A549 treated with AZD9567 at 1 μM for 4 hours (cell line): Measurements from ENCODE around the gene NFU1. TPM values are rescaled to one million over a fixed set of nuclear protein-coding genes. Genes with fewer than 3 reads are reported as not detected.

Source experiments
- total RNA-seq: library from RNA; stranded (reverse); fragments of 200-300 nt; extraction: Qiagen RNA extraction; gene quantifications from 5 replicates; pipeline ENCODE4 v1.2.3, GENCODE V29; 2022; ENCODE audit not compliant: insufficient read depth

The NFU1 gene
- total RNA-seq: 47.8 to 59.0 TPM (median 49.7 TPM) in 5 replicates

DNA sequence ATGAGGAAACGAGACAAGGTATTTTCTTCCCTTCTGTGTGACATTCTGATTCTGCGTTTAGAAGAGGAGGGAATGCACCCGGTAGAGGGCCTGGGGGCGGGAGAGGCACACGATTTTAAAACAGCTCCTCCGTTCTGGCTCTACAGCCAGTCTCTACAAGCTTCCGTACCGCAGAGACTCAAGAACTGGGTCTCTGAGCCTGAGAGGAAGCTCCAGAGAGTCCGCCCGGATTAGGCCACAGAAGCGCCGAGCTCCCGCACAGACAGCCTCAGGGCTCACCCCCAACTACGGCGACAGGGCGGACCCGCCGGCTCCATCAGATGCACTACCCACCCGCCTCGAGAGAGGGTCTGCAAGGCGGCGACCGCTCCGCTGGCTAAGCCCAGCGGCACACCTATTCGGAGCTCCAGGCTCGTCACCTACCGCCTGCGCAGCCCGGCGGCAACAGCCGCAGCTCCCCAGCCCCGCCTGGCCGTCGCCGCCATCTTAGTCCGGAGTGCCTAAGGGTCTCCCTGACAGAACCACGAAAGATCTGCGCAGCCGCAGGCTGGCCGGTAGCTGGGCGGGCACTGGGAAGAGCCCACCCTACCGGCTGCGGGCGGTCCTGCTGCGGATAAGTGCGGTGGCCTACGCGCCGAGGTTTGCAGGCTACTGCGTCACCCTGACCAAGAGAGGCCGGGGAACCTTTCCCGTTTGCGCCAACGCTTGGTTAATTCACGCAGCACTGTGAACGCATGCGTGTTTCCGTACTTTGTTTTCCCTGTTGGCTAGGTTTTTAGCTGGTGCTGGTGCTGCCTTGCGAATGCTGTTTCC, at the start of gene NFU1:
NFU1 (minus strand) TSS at position 498 of the 813 bp plus-strand sequence; CDS start at position 485, 13 bp downstream.

DNA sequence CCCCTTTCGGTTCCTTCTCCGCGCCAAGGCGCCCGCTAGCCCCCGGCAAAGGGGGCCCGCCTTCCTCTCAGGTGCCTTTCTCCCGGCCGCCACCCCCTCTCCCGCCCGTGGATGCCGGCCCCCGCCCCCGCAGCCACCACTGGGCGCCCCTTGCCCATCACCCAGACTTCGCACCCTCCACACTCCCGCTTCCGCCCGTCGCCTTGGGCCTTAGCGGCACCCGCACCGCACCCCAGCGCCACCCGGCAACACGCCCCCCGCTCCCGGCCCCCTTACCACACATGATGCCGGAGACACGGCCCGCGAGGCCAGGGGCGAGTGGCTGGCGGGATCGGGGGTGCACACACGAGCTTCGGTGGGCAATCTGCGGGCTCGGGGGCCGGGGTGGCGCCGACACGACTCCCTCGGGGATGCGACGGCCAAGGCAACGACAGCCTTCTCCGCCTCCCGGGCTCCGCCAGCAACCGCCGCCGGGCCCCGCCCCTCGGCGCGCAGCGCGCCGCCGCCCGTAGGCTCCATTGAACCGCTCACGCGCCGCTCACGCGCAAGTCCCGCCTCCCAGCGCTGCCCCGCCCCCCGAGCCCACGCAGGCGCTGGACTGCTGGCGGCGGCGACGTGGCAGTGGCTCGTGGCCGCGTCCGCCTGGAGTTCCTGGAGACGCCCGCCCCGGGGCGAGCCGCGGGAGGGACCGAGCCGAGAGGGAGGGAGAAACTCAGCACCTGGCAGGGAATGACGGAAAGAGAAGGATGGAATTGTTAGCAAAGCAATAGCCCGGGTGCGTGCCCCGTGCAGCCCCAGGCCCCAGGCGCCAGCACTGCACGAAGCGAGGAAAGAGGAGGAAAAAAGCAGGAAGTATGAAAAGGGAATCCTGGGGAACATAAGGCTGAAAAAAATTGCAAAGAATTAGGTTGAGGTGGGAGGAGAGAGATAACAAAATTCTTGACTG, 50.2 kb downstream of the NFU1 start, which contains the start of gene GFPT1:
GFPT1 (minus strand) TSS at position 439 of the 946 bp plus-strand sequence; CDS start at position 283, 156 bp downstream.

Other genes with a start within 250 kb of the NFU1 start
- gene GFPT1, start 50.2 kb downstream of the NFU1 start, total RNA-seq: 19.6 to 36.3 TPM (median 26.0 TPM) in 5 replicates
- gene AAK1, start 206.3 kb upstream of the NFU1 start, total RNA-seq: 10.9 to 15.3 TPM (median 14.4 TPM) in 5 replicates